Skeletal muscle cell (primary cell): ENCODE data around the gene PPP1CC.

Experiments used
- DNase-seq: peaks from one replicate; pipeline ENCODE4 v3.0.0-alpha.2; 2010; ENCODE audit warnings: low read depth
- H3K4me3 ChIP-seq: 2 replicates; pipeline ENCODE4 v1.5.1; 2011; ENCODE audit warnings: low read depth, mild to moderate bottlenecking, control low read depth, low read length, moderate library complexity

PPP1CC gene

GRCh38 chr12:110694330-110694901, 48.3 kb downstream of the PPP1CC start:
- DNase-seq = no peak
- no peak overlapping the region for H3K4me3 ChIP-seq

GRCh38 chr12:110693731-110694130, 49.0 kb downstream of the PPP1CC start:
- H3K4me3 ChIP-seq = no peak overlapping the region
- no peak for DNase-seq

GRCh38 chr12:110690127-110690430, 52.6 kb downstream of the PPP1CC start:
- no peak overlapping the region for H3K4me3 ChIP-seq
- DNase-seq = no peak

GRCh38 chr12:110689281-110690126, 53.2 kb downstream of the PPP1CC start:
- no peak for DNase-seq
- peak overlapping the region; percentile 52 for H3K4me3 ChIP-seq

- peak within 1 kb of the TSS; percentile 52 for H3K4me3 ChIP-seq
- no peak for DNase-seq
These were observed 54.0 kb downstream of the PPP1CC start, which contains the start of gene HVCN1 for GRCh38 chr12:110688446-110689280. Gene HVCN1 (minus strand): TSS chr12:110689115. CDS start chr12:110683245, 5,870 bp downstream.

- no peak for DNase-seq
- H3K4me3 ChIP-seq = no peak overlapping the region
These were observed 55.1 kb downstream of the PPP1CC start for GRCh38 chr12:110687396-110688169.

GRCh38 chr12:110686294-110686903, 56.3 kb downstream of the PPP1CC start:
- no peak for DNase-seq
- no peak overlapping the region for H3K4me3 ChIP-seq

- DNase-seq = no peak
- no peak overlapping the region for H3K4me3 ChIP-seq
These were observed 58.3 kb downstream of the PPP1CC start for GRCh38 chr12:110684312-110684836.

- no peak for DNase-seq
These were observed 58.8 kb downstream of the PPP1CC start for GRCh38 chr12:110683888-110684287.

GRCh38 chr12:110680032-110680431, 62.7 kb downstream of the PPP1CC start:
- no peak for DNase-seq
- H3K4me3 ChIP-seq = no peak overlapping the region

More at GRCh38 chr12:110683888-110684287, 58.8 kb downstream of the PPP1CC start:
- no peak overlapping the region for H3K4me3 ChIP-seq

- no peak overlapping the region for H3K4me3 ChIP-seq
- DNase-seq = no peak
These were observed 63.5 kb downstream of the PPP1CC start for GRCh38 chr12:110679201-110679600.

GRCh38 chr12:110677982-110678381, 64.7 kb downstream of the PPP1CC start:
- H3K4me3 ChIP-seq = no peak overlapping the region
- DNase-seq = no peak

- no peak for DNase-seq
- H3K4me3 ChIP-seq = no peak overlapping the region
These were observed 65.3 kb downstream of the PPP1CC start for GRCh38 chr12:110677206-110677911.

GRCh38 chr12:110676171-110676570, 66.5 kb downstream of the PPP1CC start:
- no peak overlapping the region for H3K4me3 ChIP-seq
- no peak for DNase-seq

GRCh38 chr12:110670161-110670701, 72.5 kb downstream of the PPP1CC start:
- H3K4me3 ChIP-seq = no peak overlapping the region
- no peak for DNase-seq
